Measurements from ENCODE around the gene CPB2.

CPB2 gene, protein sequence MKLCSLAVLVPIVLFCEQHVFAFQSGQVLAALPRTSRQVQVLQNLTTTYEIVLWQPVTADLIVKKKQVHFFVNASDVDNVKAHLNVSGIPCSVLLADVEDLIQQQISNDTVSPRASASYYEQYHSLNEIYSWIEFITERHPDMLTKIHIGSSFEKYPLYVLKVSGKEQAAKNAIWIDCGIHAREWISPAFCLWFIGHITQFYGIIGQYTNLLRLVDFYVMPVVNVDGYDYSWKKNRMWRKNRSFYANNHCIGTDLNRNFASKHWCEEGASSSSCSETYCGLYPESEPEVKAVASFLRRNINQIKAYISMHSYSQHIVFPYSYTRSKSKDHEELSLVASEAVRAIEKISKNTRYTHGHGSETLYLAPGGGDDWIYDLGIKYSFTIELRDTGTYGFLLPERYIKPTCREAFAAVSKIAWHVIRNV

DNA sequence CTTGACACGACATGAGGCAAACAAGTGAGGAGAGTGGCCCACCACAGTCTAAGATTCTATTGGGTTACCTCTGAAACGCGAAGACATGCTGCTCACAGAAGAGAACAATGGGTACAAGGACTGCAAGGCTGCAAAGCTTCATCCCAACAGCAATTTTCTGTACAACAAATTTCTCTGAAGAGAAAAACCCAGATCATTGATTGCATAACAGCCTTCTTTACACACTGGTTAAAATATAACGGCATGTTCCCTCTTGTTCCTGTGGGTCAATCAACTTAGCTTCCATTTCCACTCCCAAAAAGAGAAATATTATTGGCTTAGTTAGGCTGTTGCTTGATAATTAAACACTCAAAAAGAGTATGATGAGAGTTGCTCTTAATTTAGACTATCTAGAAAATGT lies at the start of gene CPB2:
TSS of gene CPB2 (minus strand) at position 166 of the 400 bp plus-strand sequence. CDS start at position 142, 24 bp downstream.
- no peak for DNase-seq (ENCODE audit: low spot score)

DNA sequence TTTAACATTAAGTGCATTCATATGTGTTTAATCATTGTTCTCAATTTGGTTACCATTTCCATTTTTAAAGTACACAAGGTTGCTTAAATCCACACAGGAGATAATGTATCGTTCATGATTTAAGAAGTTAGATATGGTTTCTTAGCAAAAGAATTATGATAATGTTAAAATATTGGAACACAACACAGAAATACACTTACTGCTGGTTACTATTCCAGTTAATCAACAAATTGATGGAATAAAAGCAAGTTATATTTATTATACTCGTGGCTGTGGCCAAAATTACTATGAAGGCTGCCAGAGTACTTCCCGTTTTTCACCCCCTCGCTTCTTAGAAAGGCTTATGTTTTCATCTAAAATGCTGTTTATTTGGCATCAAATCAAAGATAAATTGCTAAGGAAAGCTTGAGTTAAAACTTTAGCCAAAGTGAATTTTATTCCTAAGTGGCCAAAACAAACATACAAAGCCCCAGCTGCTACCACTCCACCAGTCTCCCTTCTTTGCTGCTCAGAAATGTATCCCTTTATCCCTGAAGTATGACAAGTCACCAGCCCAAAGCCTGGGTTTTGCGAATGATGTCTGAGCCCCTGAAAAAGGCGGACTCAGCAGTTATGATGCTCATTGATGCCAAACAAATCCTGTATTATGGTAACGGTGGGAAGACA lies 49.4 kb upstream of the CPB2 start:
- no peak for DNase-seq (ENCODE audit: low spot score)

DNA sequence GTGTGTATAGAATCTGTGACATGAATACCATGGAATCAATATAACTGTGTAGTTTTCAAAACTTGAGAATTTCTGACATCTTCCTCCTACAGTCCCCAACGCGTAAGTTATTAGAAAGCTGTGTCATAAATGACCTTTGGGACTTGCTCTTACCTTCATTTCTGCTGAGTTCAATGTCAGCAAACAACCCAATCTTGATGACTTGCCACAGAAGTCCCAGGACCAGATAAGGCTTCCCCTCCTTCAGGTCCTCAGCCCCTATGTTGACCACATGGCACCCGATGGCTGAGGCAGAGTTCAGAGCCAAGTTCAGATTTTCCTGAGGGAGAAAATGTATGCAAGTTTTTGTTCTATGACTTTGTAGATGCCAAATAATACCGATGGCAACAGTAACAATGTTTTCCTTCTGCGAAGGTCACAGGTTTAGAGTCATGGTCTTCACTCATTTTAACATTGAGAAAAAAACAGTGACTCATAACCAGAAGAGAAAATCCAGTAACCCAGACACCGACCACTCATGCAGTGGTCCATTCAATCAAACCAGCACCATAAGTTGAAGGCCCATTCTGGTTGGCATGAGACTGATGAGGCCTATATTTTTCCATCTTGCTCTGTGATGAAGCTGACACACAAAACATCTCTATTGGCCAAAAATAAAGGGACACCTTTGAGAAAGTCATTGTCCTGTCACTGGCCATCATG lies 47.9 kb upstream of the CPB2 start:
- DNase-seq (ENCODE audit: low spot score) = no peak

DNA sequence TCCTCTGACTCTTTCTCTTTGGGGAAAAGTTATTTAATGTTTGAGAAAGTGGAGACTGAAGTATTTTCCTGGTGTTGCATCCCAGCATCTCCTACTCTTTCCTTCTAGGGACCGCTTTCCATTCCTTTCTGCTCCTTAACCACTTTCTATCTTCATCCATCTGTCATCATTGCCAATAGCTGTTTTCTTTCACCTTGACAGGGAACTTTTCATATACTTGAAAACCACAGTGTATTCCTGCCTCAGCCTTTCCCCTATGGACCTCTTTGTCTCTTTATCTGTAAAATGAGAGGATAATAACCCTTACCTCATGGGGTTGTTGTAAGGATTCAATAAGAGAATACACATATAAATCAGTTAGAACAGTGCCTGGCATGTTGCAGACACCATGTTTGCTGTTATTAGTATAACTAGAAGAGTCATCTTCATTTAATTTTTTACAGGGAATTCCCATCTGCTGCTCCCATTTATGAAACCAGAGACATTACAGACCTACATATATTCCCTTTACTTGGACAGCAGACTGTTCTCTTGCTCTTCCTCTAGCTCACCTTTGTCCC lies 45.4 kb upstream of the CPB2 start:
- DNase-seq (ENCODE audit: low spot score) = no peak

DNA sequence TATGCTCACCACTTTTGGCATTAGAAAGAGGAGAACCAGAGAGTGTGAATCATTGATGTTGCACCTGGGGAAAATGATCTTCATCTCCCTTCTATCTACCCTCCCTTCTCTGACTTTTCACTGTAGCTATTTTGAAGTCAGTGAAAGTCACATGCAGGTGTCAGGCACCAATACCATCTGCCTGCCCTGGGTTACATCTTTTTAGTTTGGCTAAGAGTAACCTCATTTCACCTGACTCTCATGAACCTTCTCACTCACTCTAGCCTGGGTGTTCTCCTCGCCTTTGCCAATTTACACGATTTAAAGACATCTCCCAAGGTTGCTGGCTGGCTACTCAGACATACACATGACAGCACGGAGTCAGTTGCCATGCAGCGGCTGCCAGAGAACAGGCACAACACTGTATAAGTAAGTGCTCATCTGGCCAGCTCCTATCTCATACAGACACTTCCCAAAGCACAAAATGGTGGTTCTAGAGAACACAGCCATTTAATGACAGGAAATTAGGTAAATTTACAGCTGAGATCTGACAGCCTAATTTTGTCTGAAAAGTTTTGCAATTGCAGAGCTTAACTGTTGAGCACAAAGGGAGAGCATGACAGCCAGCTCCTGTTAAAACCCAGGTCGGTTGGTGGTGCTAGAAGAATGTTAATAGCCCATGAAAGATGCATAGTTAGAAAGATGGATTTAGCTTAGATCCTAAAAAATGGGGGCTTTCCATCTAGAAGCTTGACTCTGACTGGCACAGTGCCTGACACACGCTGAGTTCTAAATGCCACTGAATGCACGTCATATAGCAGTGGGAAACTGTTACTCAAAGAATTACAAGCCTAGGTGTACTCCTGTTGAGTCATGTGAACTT lies 44.7 kb upstream of the CPB2 start:
- DNase-seq (ENCODE audit: low spot score) = no peak

DNA sequence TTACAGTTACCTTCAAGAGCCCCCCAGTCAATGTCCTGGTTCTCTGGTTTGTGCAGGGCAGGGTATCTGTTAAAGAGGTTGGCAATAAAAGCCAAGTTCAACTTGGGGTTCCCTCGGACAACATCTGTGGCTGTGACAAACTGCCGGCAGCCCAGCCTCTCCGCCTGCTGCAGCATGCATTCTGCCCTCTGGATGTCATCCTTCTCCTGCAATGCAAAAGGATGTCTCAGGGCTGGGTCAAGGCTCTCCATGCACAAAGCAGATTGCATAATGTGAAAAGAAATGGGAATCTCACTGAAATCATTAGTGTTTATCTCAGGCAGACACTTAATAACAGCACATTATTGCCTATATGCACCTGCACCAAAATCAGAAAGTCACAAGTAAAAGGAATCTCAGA lies 42.1 kb upstream of the CPB2 start:
- no peak for DNase-seq (ENCODE audit: low spot score)

DNA sequence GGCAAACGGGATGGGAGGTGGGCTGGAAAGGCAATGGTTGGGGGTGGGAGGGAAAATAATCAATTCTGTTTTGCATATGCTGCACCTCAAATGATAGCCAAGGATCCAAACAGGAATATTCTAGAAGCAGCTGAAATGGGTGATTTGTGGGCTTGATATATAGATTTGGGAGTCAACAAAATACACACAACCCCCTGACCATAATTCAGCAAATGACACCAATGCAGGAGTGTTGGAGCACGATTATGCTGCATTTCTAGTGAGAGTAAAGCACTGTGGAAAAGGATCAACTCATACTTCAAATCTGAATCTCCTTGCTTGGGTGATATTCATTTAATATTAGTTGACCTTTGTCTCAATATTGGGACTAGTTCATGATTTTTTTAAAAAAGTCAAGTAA lies 41.1 kb upstream of the CPB2 start:
- no peak for DNase-seq (ENCODE audit: low spot score)

DNA sequence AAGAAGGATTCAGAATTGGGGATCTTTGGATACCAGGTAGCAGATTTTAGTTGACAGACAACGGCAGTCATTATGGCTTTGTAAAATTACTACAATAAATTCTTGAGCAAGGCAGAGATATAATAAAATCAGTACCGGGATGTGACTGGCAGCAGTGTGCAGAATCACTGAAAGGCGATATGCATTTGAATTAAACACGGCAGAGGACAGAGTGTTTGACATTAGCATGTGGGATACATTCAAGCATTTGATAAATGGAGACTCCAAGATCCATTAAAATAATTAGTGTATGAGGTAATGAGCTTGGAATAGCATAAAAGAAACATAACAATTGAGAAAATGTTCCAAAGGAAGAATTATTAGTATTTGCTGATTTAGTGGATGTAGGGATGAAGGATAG lies 40.3 kb upstream of the CPB2 start:
- DNase-seq (ENCODE audit: low spot score) = no peak

DNA sequence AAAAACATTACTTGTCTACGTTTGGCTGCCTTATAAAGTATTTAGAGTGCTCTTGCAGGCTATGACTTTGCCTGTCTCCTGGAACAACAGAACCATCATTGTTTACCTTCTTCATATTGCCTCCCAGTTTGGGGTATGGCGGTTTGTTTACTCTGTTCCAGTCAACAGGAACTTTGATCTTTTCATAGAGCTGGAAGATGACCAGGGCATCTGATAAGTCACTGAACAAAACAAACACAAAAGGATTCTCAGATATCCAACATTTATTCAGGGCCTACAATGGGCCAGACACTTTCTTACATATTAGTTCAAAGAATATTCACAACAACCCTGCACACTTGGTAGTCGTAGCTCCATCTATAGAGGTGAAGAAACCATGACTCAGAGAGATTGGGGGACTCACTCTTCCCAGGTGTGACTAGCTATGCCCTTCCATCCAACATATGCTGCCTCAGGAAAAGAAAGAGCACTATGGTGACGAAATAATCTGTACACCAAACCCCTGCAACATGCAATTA lies 38.4 kb upstream of the CPB2 start:
- DNase-seq (ENCODE audit: low spot score) = no peak

DNA sequence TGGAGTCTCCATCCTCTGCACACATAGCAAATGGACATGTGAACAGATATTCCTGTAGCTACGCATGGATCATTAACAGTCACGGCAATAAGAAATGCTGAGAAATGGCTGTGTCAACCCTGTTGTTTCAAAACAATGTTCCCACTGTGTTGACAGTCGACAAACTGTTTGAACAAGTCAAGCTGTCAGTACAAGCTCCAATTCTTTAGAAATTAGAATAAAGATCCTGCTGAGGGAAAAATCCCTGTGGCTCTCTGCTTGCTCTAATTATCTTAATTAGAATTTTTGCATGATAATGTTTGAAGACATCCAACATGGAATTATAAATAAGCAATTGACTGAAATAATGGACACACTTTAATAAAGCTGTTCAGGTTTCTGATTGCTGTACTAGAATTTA lies 37.9 kb upstream of the CPB2 start:
- DNase-seq (ENCODE audit: low spot score) = no peak

DNA sequence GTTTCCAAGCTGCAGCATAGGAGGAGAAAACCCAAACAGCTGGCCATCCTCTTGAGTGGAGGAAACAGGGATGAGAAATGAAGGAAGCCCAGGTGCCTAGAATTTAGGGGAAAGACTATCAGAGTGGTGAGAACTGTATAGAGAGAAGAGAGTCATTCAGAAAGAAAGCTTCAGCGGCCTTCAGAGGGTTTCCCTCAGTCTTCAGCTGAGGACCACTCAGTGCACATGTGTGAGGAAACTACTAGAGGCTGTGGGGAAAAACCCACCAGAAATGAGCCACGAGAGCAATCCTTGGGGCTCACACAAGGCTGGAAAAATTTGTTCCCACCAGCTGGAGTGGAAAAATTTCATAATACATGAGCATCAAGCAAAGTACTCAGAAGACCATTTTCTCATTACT lies 35.2 kb upstream of the CPB2 start:
- no peak for DNase-seq (ENCODE audit: low spot score)

DNA sequence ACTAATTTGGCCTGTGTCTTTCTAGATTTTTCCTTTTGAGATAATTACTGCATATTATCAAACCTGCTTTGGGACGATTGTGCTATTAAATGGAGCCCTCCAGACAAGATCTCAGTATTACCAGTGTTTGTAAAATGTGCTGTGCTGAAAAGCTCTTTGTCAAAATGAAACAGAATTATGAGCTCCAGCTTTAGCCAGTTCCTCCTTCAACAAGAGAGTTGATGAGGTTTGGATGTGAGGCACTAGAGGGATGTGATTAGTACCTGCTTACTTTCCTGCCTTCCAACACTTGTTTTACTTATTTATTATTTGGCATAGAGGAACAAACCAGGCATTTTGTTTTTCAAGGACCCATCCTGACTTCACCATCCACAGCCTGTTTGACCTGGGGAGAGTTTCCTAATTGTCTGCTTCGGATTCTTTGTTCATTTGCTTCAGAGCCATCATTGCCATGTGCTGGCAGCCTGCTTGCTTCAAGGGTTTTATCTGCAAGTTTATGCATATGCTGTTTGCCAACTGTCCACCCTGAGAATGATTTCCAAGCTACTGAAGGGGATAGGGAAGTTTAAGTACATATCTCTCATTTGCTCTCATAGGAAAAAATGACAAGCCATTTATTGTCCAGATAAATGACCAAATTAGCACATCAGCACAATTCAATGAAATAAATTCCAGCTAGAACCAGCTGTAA lies 32.9 kb upstream of the CPB2 start:
- no peak for DNase-seq (ENCODE audit: low spot score)

DNA sequence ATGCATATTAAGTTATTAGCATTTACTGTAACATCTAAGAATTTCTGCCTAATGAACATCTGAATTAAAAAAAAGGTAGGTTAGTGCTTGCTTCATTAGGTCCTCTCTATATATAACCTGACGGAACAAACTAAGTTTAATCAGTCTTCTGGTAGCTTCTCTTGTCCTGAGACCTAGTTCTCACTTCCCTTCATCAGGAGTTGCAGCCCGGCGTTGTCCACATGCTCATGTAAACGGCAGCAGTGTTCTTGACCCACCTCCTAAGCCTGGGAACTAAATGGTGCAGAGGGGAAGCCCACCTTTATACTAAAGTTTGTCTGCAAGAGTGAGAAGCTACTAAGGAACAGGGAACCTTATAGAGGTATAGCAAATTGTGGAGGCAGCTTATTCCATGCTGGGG lies 31.9 kb upstream of the CPB2 start:
- DNase-seq (ENCODE audit: low spot score) = no peak

DNA sequence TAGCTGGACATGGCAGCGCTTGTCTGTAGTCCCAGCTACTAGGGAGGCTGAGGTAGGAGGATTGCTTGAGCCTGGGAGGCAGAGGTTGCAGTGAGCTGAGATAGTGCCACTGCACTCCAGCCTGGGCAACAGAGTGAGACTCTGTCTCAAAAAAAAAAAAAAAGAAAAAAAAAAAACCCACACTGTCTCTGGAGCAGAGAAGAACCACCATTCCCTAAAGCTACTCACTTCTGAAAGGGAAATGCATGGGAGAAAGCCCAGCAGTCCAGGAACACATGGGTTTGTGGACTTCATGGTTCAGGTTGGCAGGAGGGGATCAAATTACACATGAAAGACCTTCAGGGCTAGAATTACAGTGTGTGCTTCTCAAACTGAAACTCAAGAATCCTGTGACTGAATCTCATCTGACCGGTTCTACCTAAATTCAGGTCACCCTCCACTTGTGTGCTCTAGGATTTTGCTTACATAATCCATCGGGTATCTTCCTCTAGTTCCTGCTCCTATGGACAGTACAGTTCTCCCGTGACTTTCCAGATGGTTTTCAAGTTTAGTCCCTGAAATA lies 30.2 kb upstream of the CPB2 start:
- DNase-seq (ENCODE audit: low spot score) = no peak

DNA sequence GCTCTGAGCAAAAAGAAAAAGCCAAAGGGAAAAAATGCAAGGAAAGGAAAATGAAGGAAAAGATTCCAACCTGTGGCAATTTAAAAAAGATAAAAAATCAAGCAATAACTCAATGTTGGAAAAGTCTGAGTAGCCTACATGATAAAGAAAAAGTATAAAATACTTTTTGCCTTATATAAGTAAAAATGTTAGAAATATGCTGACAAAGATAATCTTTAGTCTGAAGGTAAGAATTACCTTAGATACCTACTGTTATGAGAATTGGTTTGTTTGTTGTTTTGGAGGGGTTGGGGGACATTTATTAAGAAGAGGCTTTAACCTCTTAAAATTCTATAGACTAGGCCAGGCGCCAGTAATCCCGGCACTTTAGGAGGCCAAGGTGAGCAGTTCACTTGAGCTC lies 29.7 kb upstream of the CPB2 start:
- DNase-seq (ENCODE audit: low spot score) = no peak

DNA sequence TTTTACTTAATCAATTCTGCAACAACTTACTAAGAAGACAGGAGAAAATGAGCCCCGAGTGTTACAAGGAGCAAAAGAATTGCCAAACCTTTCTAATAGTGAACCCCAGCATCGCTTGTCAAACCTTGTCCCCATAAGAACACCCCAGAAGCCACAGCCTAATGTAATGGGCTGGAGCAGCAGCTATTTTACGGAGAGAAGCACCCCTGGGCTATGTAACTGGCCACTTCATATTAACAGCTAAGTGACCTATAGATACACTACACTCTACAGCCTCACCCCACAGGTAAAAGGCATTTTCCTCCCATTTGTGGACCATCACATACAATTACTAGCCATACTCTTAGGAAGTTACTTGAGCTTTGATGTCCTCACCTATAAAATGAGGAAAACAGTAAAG lies 27.3 kb upstream of the CPB2 start:
- no peak for DNase-seq (ENCODE audit: low spot score)

DNA sequence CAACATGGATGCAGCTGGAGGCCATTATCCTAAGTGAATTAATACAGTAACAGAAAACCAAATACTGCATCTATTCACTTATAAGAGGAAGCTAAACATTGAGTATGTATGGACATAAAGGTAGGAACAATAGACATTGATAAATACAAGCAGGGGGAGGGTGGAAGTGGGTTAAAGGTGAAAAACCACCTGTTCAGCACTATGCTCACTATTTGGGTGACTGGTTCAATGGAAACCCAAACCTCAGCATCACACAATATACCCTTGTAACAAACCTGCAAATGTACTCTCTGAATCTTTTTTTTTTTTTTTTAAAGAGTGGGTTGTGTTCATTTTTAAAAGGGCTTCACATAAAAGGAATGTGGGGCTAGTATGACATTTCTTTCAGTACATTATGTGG lies 26.9 kb upstream of the CPB2 start:
- DNase-seq (ENCODE audit: low spot score) = no peak

DNA sequence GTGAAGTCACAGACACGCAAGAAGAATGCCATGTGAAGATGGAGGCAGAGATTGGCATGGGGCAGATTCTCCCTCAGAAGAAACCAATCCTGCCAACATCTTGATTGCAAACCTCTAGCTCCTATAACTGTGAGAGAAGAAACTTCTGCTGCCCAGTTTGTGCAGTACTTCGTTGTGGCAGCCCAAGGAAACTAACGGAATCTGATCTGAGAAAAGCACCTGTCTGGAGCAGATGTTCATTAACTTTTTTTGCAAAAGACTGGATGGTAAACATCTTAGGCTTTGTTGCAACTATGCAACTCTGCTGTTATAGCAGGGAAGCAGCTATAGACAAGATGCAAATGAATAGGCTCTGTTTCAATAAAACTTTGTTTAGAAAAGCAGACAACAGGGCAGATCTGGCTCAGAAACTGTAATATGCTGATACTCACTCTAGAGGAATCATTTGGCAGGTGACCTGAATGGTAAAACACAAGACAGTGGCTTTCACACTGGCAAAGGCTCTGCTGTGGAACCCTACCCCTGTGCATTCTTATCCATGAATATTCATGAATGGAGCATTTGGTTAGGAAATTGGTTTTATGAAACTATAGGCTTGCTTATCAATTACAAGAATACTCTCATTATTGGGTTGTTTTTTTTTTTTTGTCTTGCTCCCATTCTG lies 25.3 kb upstream of the CPB2 start:
- no peak for DNase-seq (ENCODE audit: low spot score)

DNA sequence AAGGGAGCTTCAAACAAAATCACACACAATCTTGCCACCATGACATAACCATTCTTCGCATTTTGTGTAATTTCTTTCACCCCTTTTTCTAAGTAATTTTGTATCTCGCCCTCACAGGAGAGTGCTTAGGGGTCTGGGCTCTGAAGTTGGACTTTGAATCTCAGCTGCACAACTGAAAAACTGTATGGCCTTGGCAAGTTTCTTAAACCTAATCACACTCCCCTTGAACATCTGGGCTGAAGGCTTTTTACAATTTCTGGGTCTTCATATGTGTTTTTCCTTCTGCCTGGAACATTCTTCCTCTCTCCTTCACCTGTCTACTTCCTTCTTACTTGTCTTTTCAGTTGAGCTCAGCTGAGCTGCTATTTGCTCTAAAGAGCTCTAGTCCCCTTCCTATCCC lies 24.3 kb upstream of the CPB2 start:
- DNase-seq (ENCODE audit: low spot score) = no peak

DNA sequence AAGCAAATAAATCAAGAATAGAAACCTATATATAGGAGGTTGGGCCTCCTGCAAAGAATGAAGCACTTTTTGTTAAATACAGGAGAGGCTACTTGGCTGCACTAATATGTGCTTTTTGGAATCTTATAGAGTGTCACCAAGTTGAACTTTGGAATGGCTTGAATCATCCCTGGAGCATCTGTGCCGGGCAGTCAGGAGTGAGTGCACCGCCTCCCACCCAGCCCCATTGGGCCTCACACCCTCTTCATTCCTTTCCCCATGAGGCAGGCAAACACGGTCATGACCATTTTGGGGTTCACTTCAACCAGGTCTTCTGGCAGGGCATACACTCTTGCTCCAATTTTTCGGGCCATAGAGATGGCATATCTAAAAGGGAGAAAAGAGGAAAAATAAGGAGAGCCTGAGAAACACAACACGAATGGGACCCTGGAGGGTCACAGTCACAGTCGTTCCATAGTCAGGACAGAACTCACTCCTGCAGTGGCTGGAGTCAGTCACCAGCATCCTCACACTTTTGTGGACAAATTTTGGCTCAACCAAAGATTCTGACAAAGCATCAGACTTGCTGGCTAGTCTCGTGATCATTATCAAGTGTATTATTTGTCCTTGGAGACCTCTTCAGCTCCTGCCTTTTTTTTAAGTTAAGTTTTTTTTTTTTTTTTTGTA lies 22.7 kb upstream of the CPB2 start:
- no peak for DNase-seq (ENCODE audit: low spot score)

All from kidney capillary endothelial cell (primary cell).